ENCODE results near the gene TUBGCP5. TPM values are rescaled to one million over a fixed set of nuclear protein-coding genes. Genes with fewer than 3 reads are reported as not detected.

TUBGCP5 gene
- total RNA-seq, 1 donor from 2014 or later, result 27.1 TPM

GRCh38 chr15:22962611-22963010, 76.8 kb downstream of the TUBGCP5 start:
- Mint-ChIP-seq H3K4me1 (peaks cover 19% of the 10 kb centered on the region), H3K36me3 (peaks cover 1% of the 10 kb centered on the region), H3K4me3 (no peak overlapping the region), H3K27ac (peak overlapping the region; percentile 64), H3K9me3 (no peaks in the 10 kb centered on the region), H3K27me3 (ENCODE audit: low read depth) (no peaks in the 10 kb centered on the region)
- no peak for DNase-seq (ENCODE audit: low spot score in 2 of 2, unreplicated experiment in 2 of 2)
- TF ChIP-seq CTCF (IDR thresholded peaks at IDR 0.05; ENCODE audit: unreplicated experiment), result no peak

- no peaks in the 10 kb centered on the region for H3K27me3 Mint-ChIP-seq (ENCODE audit: low read depth)
- H3K9me3 Mint-ChIP-seq, result no peaks in the 10 kb centered on the region
- peaks cover 19% of the 10 kb centered on the region for H3K4me1 Mint-ChIP-seq
- peaks cover 1% of the 10 kb centered on the region for H3K36me3 Mint-ChIP-seq
- TF ChIP-seq CTCF (IDR thresholded peaks at IDR 0.05; ENCODE audit: unreplicated experiment), result no peak
- H3K27ac Mint-ChIP-seq, result peak overlapping the region; percentile 70
- H3K4me3 Mint-ChIP-seq, result no peak overlapping the region
- DNase-seq (ENCODE audit: low spot score in 2 of 2, unreplicated experiment in 2 of 2), result no peak
These were observed 77.6 kb downstream of the TUBGCP5 start for GRCh38 chr15:22961762-22962161.

GRCh38 chr15:22960556-22960955, 78.8 kb downstream of the TUBGCP5 start:
- TF ChIP-seq CTCF (IDR thresholded peaks at IDR 0.05; ENCODE audit: unreplicated experiment), result no peak
- Mint-ChIP-seq H3K27me3 (ENCODE audit: low read depth) (no peaks in the 10 kb centered on the region), H3K4me3 (no peak overlapping the region), H3K4me1 (peaks cover 23% of the 10 kb centered on the region), H3K9me3 (no peaks in the 10 kb centered on the region), H3K36me3 (no peaks in the 10 kb centered on the region), H3K27ac (no peak overlapping the region)
- DNase-seq (ENCODE audit: low spot score in 2 of 2, unreplicated experiment in 2 of 2), result no peak

- no peak overlapping the region for H3K27ac Mint-ChIP-seq
- no peak for TF ChIP-seq CTCF (IDR thresholded peaks at IDR 0.05; ENCODE audit: unreplicated experiment)
- H3K4me1 Mint-ChIP-seq, result peaks cover 23% of the 10 kb centered on the region
- no peak overlapping the region for H3K4me3 Mint-ChIP-seq
- H3K36me3 Mint-ChIP-seq, result no peaks in the 10 kb centered on the region
- DNase-seq (ENCODE audit: low spot score in 2 of 2, unreplicated experiment in 2 of 2), result no peak
- no peaks in the 10 kb centered on the region for H3K9me3 Mint-ChIP-seq
- H3K27me3 Mint-ChIP-seq (ENCODE audit: low read depth), result no peaks in the 10 kb centered on the region
These were observed 79.2 kb downstream of the TUBGCP5 start for GRCh38 chr15:22960126-22960525.

- no peak overlapping the region for H3K27ac Mint-ChIP-seq
- TF ChIP-seq CTCF (IDR thresholded peaks at IDR 0.05; ENCODE audit: unreplicated experiment), result no peak
- DNase-seq (ENCODE audit: low spot score in 2 of 2, unreplicated experiment in 2 of 2), result no peak
- no peaks in the 10 kb centered on the region for H3K9me3 Mint-ChIP-seq
- no peaks in the 10 kb centered on the region for H3K36me3 Mint-ChIP-seq
- no peak overlapping the region for H3K4me3 Mint-ChIP-seq
- H3K4me1 Mint-ChIP-seq, result peaks cover 21% of the 10 kb centered on the region
- H3K27me3 Mint-ChIP-seq (ENCODE audit: low read depth), result no peaks in the 10 kb centered on the region
These were observed 79.9 kb downstream of the TUBGCP5 start for GRCh38 chr15:22959321-22960101.

Measured in mesothelial cell of epicardium (in vitro differentiated cells).